ENCODE results near the gene TH. TPM values are rescaled to one million over a fixed set of nuclear protein-coding genes. Genes with fewer than 3 reads are reported as not detected.
A peak's percentile ranks its signal among the peaks of the same experiment; 100 is the strongest.

The TH gene
- total RNA-seq: under 0.01 TPM in 1 of 2 replicates, not detected in the other

GRCh38 chr11:2171591-2172003, at the start of gene TH:
Gene TH, minus strand, starts transcription at chr11:2171815. Its CDS starts 29 bp downstream, at chr11:2171786.

GRCh38 chr11:2160736-2161259, 10.8 kb downstream of the TH start, which contains the start of gene INS:
Gene INS, minus strand, starts transcription at chr11:2161209. Its CDS starts 238 bp downstream, at chr11:2160971.

GRCh38 chr11:2139123-2139521, 32.5 kb downstream of the TH start, which contains the start of gene IGF2:
Gene IGF2, minus strand, starts transcription at chr11:2139389. Its CDS starts 3,866 bp downstream, at chr11:2135523.

Small RNA genes within 50 kb of the gene (small RNA-seq; reads per million reads assigned to genes)
- not detected for gene MIR4686
- 17.6 reads per million, percentile 97 among the genes with 10 or more reads in this experiment for gene MIR483

Other genes with a start within 250 kb of the TH start
- gene MRPL23, start 224.5 kb downstream of the TH start, total RNA-seq: 88.7 and 133 TPM in 2 replicates
- gene H19, start 174.0 kb downstream of the TH start, total RNA-seq: 4.7 and 28.1 TPM in 2 replicates
- 17.8 and 22.2 TPM in 2 replicates for gene IGF2, start 32.4 kb downstream of the TH start, total RNA-seq
- not detected in 2 replicates for gene INS, start 10.6 kb downstream of the TH start, total RNA-seq
- not detected in 2 replicates for gene ASCL2, start 98.8 kb upstream of the TH start, total RNA-seq
- not detected in 2 replicates for gene C11orf21, start 130.1 kb upstream of the TH start, total RNA-seq
- gene TSPAN32, start 130.2 kb upstream of the TH start, total RNA-seq: not detected in 2 replicates
- gene CD81, start 205.5 kb upstream of the TH start, total RNA-seq: 207 and 263 TPM in 2 replicates
- 43.1 and 59.8 TPM in 2 replicates for gene TSSC4, start 228.9 kb upstream of the TH start, total RNA-seq

All from vein endothelial cell (primary cell).